Pancreas (tissue), 10 donors: ENCODE measurements around the gene CLEC6A. TPM values are rescaled to one million over a fixed set of nuclear protein-coding genes. Genes with fewer than 3 reads are reported as not detected.

ENCODE experiments used
- ATAC-seq, 4 donors: fragments of 200-7000 bp; cut with Tn5 transposase; one replicate each; pipeline versions ENCODE4 v1.8.0 to v1.9.1; 2020; ENCODE audit warnings: mild to moderate bottlenecking in 4 of 4, moderate library complexity in 4 of 4
- DNase-seq, 6 donors: peaks; one replicate each; pipeline ENCODE4 v3.0.0-alpha.2; 2020
- FAIRE-seq: peaks from 2 replicates; lab custom pipeline; 2012; peaks lifted over from hg19 to GRCh38; lab: Jason Lieb, UNC
- H3K27ac ChIP-seq, 4 donors: fragments of 200-600 bp; sonication (generic); 1 replicate in 3 of 4; 2 replicates in 1 of 4; pipeline versions ENCODE4 v1.5.0 to v1.8.0; 2020
- H3K27me3 ChIP-seq, 4 donors: fragments of 200-600 bp; one replicate each; pipeline ENCODE4 v1.8.0; 2021
- H3K36me3 ChIP-seq, 3 donors: fragments of 200-600 bp; sonication (generic) in 1 of 3; one replicate each; pipeline versions ENCODE4 v1.5.0 to v1.8.0; 2020 to 2021
- H3K4me1 ChIP-seq, 3 donors: fragments of 200-600 bp; one replicate each; pipeline ENCODE4 v1.8.0; 2021
- H3K4me3 ChIP-seq, 4 donors: fragments of 200-600 bp; sonication (generic) in 2 of 4; one replicate each; pipeline versions ENCODE4 v1.5.0 to v1.8.0; 2020 to 2021
- H3K9me3 ChIP-seq, 4 donors: fragments of 200-600 bp; one replicate each; pipeline ENCODE4 v1.8.0; 2021
- WGBS, 2 donors: extraction: QIAGEN DNeasy Blood & Tissue Kit; methylation state at CpG; one replicate each; pipeline ENCODE4 v1.1.7; 2013; 5-methylcytosine and 5-hydroxymethylcytosine counted together
- intact Hi-C, 3 donors: fragments of 100-400 bp; cut with DNase I; formaldehyde crosslinking; loops; one replicate each; pipeline versions ENCODE4 v1.11.1 to v1.14.2; 2022
- polyA plus RNA-seq, 2 donors: library from polyadenylated mRNA; stranded (reverse); fragments of 200-250 nt; gene quantifications; one replicate each; pipeline ENCODE4 v1.2.3, GENCODE V29; 2013
- total RNA-seq, 6 donors: library from RNA; stranded (reverse); fragmentation: NEBNext Ultra II Directional in 4 of 6; extraction: Animal tissue kit (Norgen Biotek cat#: 25700) in 4 of 6; gene quantifications; one replicate each; pipeline versions ENCODE4 v1.2.1 to v1.2.4, GENCODE V29; 2021 to 2023
- TF ChIP-seq, protein P1 (sequence below), 4 donors: fragments of 200-600 bp; sonication (generic) in 3 of 4; IDR thresholded peaks; one replicate each; pipeline versions ENCODE4 v1.5.0 to v1.8.0; 2021; ENCODE audit warnings: antibody characterized with exemption in 4 of 4
- donor health status: healthy with polysubstance abuse.
- donor health status: DM: no; HTN: no; CAD: no; lungs with moderate emphysema.
- donor health status: DM: no; HTN: no; CAD: no.
- donor health status: control.
- donor health status: control.
- donor health status: Bipolar disorder and iron deficiency.
- donor health status: DM: yes; HTN: yes; CAD: no.
- donor health status: DM: no; HTN: no; CAD: no.
- donor health status: DM: no; HTN: no; CAD: no.
- donor health status: DM: yes; HTN: yes; CAD: no.

The CLEC6A gene
- total and polyA plus RNA-seq, 8 donors: not detected

DNA sequence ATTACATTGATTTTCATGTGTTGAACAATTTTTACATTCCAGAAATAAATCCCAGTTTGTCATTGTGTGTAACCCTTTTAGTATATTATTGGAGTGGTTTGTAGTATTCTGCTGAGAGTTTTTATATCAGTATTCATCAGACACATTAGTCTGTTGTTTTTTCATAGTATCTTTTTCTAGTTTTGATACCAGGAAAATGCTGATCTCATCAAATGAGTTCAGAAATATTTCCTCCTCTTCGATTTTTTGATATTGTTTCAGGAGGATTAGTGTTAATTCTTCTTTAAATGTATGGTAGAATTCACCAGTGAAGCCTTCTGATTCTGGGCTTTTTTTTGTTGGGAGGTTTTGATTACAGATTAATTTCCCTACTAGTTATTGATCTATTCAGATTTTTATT is 15.3 kb downstream of the CLEC6A start:
- Histone ChIP-seq H3K4me3 (no peak overlapping the region), H3K9me3 (no peaks in the 10 kb centered on the region), H3K27me3 (no peaks in the 10 kb centered on the region), H3K36me3 (no peaks in the 10 kb centered on the region), H3K27ac (no peak overlapping the region), H3K4me1 (no peaks in the 10 kb centered on the region)
- no peak for DNase-seq
- WGBS, 2 donors: 53 to 57% methylated on average over 1 of the region's 1 CpG
- intact Hi-C loops: loop anchor here in 1 of 3 donors (10.0 kb wide), 1 partner anchor 106 kb away; no protein-coding TSS in a partner anchor
- TF ChIP-seq, protein P1, sequence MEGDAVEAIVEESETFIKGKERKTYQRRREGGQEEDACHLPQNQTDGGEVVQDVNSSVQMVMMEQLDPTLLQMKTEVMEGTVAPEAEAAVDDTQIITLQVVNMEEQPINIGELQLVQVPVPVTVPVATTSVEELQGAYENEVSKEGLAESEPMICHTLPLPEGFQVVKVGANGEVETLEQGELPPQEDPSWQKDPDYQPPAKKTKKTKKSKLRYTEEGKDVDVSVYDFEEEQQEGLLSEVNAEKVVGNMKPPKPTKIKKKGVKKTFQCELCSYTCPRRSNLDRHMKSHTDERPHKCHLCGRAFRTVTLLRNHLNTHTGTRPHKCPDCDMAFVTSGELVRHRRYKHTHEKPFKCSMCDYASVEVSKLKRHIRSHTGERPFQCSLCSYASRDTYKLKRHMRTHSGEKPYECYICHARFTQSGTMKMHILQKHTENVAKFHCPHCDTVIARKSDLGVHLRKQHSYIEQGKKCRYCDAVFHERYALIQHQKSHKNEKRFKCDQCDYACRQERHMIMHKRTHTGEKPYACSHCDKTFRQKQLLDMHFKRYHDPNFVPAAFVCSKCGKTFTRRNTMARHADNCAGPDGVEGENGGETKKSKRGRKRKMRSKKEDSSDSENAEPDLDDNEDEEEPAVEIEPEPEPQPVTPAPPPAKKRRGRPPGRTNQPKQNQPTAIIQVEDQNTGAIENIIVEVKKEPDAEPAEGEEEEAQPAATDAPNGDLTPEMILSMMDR (IDR thresholded peaks at IDR 0.05): no peak
- no peak for ATAC-seq
- FAIRE-seq: no peak

DNA sequence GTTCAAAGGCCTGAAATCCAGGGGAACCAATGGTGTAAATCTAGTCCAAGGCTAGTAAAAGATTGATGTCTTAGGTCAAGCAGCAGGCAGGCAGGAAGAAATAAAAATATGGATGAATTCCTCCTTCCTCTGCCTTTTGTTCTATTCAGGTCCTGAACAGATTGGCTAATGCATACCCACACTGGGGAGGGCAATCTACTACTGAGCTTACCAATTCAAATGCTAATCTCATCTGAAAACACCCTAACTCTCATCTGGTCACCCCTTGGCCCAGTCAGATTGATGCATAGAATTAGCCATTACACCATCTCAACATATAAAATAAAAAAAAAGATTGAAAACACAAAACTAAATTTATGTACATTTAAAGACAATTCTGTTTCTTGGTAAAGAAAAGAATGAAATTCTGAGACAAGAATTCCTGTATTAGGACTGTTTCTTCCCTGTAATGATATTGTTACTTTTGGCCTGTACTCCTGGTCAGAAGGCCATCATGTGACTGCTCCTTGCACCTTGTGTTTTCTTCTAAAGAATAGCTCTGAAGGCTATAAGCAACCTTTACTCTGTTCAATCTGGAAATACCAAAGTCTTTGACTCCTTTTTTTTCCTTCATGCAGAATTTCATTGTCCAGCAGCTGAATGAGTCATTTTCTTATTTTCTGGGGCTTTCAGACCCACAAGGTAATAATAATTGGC is 19.9 kb downstream of the CLEC6A start:
- intact Hi-C loops: loop anchor here in 1 of 3 donors (10.0 kb wide), 1 partner anchor 111 kb away; no protein-coding TSS in a partner anchor
- FAIRE-seq: no peak
- Histone ChIP-seq H3K4me3 (no peak overlapping the region), H3K4me1 (no peaks in the 10 kb centered on the region), H3K36me3 (no peaks in the 10 kb centered on the region), H3K27me3 (no peaks in the 10 kb centered on the region), H3K9me3 (no peaks in the 10 kb centered on the region), H3K27ac (no peak overlapping the region)
- no peak for ATAC-seq
- TF ChIP-seq, protein P1 (IDR thresholded peaks at IDR 0.05): no peak
- no peak for DNase-seq

DNA sequence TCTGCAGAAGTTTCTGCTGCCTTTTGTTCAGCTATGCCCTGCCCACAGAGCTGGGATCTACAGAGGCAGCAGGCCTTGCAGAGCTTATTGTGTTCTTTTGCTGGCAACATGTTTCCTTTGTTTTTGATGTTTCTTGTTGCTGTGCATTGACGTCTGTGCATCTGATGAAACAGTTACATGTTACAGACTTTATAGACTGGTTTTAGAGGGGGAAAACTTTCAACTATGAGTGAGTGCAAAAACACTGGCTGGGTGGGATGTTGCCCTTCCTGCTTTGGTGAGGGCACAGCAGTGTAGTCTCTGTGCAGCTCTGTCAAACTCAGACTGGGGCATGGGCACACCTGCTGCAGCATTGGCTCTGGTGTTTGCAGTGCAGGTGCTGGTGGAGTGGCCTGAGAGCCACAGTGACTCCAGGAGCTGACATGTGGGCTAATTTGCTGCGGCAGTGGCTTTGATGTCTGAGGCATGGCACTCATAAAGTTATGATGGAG is 26.9 kb downstream of the CLEC6A start:
- no peak for FAIRE-seq
- DNase-seq: no peak
- no peaks in the 10 kb centered on the region for H3K4me1 ChIP-seq
- 80 to 83% methylated on average over 2 of the region's 2 CpGs for WGBS, 2 donors
- no peaks in the 10 kb centered on the region for H3K27me3 ChIP-seq
- H3K27ac ChIP-seq: no peak overlapping the region
- TF ChIP-seq, protein P1 (IDR thresholded peaks at IDR 0.05): no peak
- H3K9me3 ChIP-seq: no peaks in the 10 kb centered on the region
- no peaks in the 10 kb centered on the region for H3K36me3 ChIP-seq
- intact Hi-C loops: no loop called here
- no peak overlapping the region for H3K4me3 ChIP-seq
- ATAC-seq: no peak

DNA sequence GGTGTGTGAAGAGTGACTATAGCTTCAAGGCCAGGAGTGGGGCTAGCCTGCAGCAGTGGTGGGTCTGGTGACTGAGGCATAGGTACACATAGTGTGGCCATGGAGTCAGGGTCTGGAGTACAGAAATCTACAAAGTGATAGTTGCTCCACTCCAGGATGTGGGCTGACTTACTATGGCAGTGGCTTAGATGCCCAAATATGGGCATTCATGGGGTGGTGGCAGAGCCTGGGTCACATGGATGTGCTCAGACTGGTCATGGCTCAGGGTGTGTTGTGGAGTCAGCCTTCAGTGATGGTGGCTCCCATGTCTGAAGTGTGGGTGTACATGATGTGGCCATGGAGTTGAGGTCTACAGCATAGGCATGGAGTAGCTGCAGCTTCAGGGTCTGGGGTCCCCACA is 27.3 kb downstream of the CLEC6A start:
- TF ChIP-seq, protein P1 (IDR thresholded peaks at IDR 0.05): no peak
- ATAC-seq (no peak), FAIRE-seq (no peak), DNase-seq (no peak)
- Histone ChIP-seq H3K4me1 (no peaks in the 10 kb centered on the region), H3K27me3 (no peaks in the 10 kb centered on the region), H3K27ac (no peak overlapping the region), H3K4me3 (no peak overlapping the region), H3K9me3 (no peaks in the 10 kb centered on the region), H3K36me3 (no peaks in the 10 kb centered on the region)
- intact Hi-C loops: no loop called here
